ES-I3 (cell line): ENCODE measurements around the gene GABRB3.

Experiments used
- H3K36me3 ChIP-seq: 2 replicates; pipeline ENCODE4 v1.6.1; 2013; ENCODE audit warnings: mild to moderate bottlenecking, low read length, control low read depth, moderate library complexity; ENCODE audit not compliant: insufficient read depth
- H3K4me1 ChIP-seq: 2 replicates; pipeline ENCODE4 v1.6.1; 2013; ENCODE audit warnings: mild to moderate bottlenecking, control low read depth, low read length; ENCODE audit not compliant: insufficient read depth
- H3K9ac ChIP-seq: 2 replicates; pipeline ENCODE4 v1.6.1; 2013; ENCODE audit warnings: low read depth, mild to moderate bottlenecking, low read length, moderate library complexity
- H3K9me3 ChIP-seq: 2 replicates; pipeline ENCODE4 v1.6.1; 2013; ENCODE audit warnings: mild to moderate bottlenecking, low read length, moderate library complexity; ENCODE audit not compliant: control insufficient read depth, insufficient read depth

The GABRB3 gene

DNA sequence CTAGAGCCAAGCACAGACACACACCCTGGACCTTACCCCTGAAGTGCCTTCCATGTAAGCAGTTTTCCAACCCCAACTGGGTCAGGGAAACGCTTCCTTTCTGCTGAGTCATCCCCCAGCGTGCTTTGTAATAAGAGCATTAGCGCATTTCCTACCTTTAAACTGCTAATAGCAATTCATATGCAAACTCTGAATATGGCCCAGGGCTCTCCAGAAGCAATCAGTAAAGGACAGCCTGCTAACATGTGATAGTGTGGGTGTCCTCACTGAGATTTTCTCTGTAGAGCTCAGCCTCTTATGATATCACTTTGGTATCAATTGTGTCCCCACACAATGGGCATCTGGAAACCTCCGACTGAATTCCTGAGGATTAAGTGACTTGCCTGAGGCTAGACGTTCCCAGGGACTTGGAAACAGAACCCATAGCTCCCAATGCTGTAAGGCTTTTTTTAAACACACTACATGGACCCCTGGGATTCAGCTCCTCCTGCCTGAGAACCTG is 5.6 kb downstream of the GABRB3 start:
- peaks cover 64% of the 10 kb centered on the region for H3K4me1 ChIP-seq
- no peaks in the 10 kb centered on the region for H3K36me3 ChIP-seq
- H3K9me3 ChIP-seq: no peaks in the 10 kb centered on the region
- H3K9ac ChIP-seq: peak overlapping the region; percentile 7; the same call in 1 of the 2 replicates

DNA sequence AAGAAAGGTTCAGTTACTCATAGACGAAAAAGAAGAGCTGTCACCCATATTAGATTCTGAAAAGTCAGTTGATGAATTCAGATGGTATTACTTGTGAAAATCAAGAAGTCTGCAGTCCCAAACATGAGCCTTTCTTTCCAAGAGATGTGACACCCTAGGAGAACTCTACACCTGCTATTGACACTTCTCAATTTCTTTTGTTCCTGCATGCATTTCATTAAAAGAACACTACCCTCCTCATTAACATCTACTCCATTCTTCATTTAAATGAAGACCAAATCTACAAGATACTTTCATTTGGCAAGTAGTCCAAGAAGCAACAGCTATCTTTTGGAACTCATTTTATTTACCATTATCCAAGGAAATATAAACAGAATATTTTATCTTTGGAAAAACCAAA is 6.6 kb downstream of the GABRB3 start:
- H3K9me3 ChIP-seq: no peaks in the 10 kb centered on the region
- peaks cover 66% of the 10 kb centered on the region for H3K4me1 ChIP-seq
- no peaks in the 10 kb centered on the region for H3K36me3 ChIP-seq
- no peak overlapping the region; the same call in 1 of the 2 replicates for H3K9ac ChIP-seq

DNA sequence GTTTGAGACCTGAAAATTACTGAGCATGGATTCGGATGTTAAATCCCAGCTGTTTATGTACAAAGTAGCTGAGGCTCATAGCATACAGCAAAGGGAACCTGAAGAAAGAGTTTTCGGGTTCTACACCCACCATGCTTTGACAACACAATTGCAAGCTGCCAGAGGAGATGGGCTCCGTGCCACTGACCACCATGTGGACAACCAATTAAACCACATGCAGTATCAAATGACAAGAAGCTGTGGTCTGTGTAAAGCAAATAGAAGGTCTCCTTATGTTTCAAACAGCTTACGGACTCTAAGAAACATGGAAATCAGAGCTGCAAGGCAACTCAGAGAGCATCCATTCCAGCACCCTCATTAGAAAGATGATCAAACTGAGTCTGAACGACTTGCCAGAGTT is 12.9 kb downstream of the GABRB3 start:
- no peak overlapping the region for H3K9ac ChIP-seq
- no peaks in the 10 kb centered on the region for H3K36me3 ChIP-seq
- no peaks in the 10 kb centered on the region for H3K9me3 ChIP-seq
- peaks cover 56% of the 10 kb centered on the region for H3K4me1 ChIP-seq

DNA sequence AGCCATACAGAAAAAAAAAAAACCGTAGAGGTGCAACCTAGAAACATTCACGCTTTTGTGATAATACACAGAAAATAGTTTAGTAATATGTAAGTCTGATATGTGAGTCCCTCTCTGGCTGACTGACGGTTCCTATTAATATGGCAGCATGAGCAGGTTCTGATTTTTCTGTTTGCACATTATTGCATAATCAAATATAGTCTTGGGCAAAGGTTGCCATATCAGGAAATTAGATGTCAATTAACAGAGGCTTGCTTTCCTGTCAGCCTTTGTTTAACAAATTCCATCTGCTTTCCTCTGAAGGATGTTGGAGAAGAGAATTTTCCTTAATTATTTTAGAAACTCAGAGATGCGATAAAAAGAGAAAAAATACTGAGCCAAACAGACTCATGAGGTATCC is 14.8 kb downstream of the GABRB3 start:
- Histone ChIP-seq H3K4me1 (peaks cover 46% of the 10 kb centered on the region), H3K36me3 (no peaks in the 10 kb centered on the region), H3K9me3 (no peaks in the 10 kb centered on the region), H3K9ac (no peak overlapping the region)

DNA sequence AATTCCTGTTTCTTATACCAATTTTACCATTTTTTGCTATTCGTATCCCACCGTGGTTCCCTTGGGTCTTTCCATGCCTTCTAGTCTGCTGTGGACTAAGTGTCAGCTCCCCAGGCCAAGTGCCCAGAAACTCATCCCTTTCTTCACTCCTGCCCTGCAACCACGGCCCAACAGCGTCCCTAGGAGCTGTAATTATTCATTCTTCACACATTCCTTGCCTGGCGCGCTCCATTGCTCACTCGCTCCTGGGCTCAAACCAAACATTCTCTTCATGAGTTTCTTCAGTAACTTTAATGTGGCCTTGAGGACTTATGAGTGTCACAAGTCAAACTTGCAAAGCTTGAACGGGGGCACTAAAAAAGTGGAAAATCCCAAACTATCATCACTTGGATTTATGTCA is 15.7 kb downstream of the GABRB3 start:
- Histone ChIP-seq H3K4me1 (peaks cover 37% of the 10 kb centered on the region; the same call in 1 of the 2 replicates), H3K9me3 (no peaks in the 10 kb centered on the region), H3K36me3 (no peaks in the 10 kb centered on the region), H3K9ac (no peak overlapping the region)

DNA sequence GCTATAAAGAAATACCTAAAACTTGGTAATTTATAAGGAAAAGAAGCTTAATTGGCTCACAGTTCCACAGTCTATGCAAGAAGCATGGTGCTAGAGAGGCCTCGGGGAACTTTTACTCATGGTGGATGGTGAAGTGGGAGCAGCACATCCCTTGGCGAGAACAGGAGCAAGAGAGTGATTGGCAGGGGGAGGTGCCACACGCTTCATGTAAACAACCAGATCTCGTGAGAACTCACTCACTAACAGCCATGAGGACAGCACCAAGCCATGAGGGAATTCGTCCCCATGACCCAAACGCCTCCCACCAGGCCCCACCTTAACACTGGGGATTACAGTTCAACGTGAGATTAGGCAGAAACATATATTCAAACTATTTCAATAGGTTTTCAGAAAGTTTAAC is 28.0 kb downstream of the GABRB3 start:
- Histone ChIP-seq H3K9ac (no peak overlapping the region), H3K36me3 (no peaks in the 10 kb centered on the region; the same call in 1 of the 2 replicates), H3K9me3 (no peaks in the 10 kb centered on the region), H3K4me1 (peaks cover 19% of the 10 kb centered on the region; the same call in 1 of the 2 replicates)

DNA sequence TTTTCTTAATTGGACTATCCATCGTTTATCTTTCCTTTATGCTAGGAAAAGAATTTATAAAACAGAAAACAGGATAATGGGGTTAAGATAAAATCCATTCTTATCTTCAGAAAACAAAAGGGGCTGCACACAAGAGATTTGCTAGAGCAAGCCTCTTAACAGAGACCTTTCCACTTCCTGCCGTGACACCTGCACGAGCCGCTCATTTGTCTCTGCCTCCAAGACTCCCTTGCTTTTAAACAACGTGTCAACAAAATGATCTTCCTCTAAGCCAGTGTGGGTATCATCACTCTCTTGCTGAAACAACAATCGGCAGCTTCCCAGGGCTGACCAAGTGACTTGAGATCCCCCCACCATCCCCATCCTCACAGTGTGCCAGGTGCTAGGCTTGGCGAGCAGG is 33.1 kb downstream of the GABRB3 start:
- peaks cover 36% of the 10 kb centered on the region for H3K4me1 ChIP-seq
- no peaks in the 10 kb centered on the region for H3K9me3 ChIP-seq
- no peaks in the 10 kb centered on the region; the same call in 1 of the 2 replicates for H3K36me3 ChIP-seq

DNA sequence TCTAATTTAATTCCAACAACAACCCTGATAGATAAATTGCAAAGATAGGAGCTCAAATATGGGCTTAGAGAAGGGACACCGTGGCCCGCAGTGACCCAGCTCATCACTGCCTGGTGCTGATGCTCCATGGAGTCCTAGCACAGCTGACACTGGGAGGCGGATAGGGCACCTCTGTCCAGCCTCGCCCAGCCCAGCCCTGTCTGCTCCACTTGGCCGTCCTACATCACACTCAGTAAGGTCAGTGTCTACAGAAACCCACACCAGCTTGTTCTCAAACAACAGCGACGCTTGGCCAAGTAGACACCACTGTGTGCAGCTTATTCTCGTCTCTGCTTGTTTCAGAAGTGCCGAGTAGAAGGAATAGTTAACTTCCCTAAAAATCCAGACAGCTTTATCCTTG is 33.9 kb downstream of the GABRB3 start:
- no peak overlapping the region for H3K9ac ChIP-seq
- no peaks in the 10 kb centered on the region for H3K9me3 ChIP-seq
- H3K36me3 ChIP-seq: no peaks in the 10 kb centered on the region; the same call in 1 of the 2 replicates
- H3K4me1 ChIP-seq: peaks cover 35% of the 10 kb centered on the region

More for the DNA sequence above, 33.1 kb downstream of the GABRB3 start:
- H3K9ac ChIP-seq: no peak overlapping the region

DNA sequence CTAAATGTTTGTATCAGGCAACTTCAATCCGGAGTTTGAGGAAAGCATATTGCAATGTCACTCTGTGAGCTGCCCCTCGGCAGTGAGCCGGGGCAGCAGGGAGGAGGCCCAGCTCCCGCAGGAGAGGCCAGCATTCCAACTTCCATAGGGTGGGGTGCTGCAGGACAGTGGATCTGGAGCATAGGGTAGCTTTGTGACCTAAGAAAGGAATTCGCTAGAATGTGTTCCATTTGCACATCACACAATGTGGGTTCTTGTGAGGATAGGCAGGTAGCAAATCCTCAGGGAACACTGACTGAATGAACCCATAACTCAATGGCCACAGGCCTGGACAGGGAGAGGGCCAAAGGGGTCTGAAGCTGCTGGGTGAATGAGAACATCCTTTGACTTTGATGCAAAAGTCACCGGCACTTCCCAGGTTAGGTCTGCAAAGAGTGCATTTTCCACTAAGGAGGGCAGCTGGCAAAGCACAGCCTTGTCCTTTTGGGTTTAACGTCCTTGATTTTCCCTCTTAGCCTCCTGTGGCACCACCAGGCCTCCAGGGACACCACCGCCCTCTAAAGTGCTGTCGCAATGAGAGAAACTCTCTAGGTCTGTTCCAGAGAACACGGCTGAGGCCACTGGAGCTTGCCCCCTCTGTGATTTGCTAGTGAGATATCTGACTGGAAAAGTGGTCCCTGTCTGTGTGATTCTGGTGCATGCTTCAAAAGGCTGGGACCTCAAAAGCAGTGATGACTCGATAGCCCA is 36.2 kb downstream of the GABRB3 start:
- H3K9ac ChIP-seq: no peak overlapping the region
- 0 out of 2 replicates have a peak, but pooled peaks cover 5% of the 10 kb centered on the region for H3K9me3 ChIP-seq
- H3K4me1 ChIP-seq: peaks cover 37% of the 10 kb centered on the region
- no peaks in the 10 kb centered on the region; the same call in 1 of the 2 replicates for H3K36me3 ChIP-seq

DNA sequence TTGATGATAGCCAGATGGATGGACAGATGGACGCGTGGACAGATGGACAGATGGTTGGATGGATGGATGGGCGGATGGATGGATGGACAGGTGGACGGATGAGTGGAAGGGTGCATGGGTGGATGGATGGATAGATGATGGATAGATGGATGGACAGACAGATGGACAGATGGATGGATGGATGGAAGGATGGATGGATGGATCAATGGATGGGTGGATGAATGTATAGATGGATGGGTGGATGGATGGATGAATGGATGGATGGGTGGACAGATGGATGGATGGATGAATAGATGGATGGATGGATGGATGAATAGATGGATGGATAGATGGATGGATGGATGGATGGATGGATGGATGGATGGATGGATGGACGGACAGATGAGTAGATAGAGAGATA is 40.9 kb downstream of the GABRB3 start:
- Histone ChIP-seq H3K4me1 (peaks cover 34% of the 10 kb centered on the region), H3K36me3 (no peaks in the 10 kb centered on the region), H3K9ac (no peak overlapping the region), H3K9me3 (0 out of 2 replicates have a peak, but pooled peaks cover 5% of the 10 kb centered on the region)

DNA sequence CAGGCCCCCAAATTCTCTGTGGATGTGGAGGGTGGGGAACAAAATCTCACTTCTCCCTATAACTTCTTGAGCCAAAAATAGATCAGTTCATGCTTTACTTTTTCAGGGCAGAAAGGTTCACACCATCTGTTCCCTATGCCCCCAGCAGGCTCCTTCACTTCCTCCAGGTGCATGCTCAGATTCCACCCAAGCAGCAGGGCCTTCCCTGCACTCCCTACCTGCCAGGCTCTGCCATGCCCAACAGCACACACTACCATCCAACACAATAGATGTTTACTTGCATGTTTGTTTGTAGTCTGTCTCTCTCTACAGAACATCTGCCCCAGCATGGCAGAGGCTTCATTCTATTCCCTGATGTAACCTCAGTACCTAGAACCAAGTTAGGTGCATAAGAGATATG is 43.3 kb downstream of the GABRB3 start:
- H3K4me1 ChIP-seq: peaks cover 34% of the 10 kb centered on the region
- 0 out of 2 replicates have a peak, but pooled peaks cover 5% of the 10 kb centered on the region for H3K9me3 ChIP-seq
- no peaks in the 10 kb centered on the region for H3K36me3 ChIP-seq
- no peak overlapping the region for H3K9ac ChIP-seq

DNA sequence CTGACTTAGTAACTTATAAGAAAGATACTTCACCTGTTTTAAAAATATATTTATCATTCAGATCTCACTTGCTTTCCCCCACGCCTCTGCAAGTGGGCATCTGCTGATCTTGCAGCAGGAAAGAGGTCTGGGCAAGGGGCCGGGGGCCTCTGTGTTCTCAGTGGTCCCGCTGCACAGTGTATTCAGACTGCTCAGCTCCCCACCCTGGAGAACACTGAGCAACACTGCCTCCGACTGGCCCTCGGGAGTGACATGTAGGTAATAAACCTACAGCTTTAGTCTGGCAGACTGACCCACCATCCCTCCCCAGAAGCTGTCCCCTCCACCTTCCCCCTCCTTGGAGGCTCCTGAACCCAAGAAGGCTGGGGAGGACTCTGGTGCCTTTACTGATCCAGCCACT is 43.8 kb downstream of the GABRB3 start:
- no peaks in the 10 kb centered on the region for H3K36me3 ChIP-seq
- H3K9me3 ChIP-seq: 0 out of 2 replicates have a peak, but pooled peaks cover 5% of the 10 kb centered on the region
- no peak overlapping the region for H3K9ac ChIP-seq
- peaks cover 39% of the 10 kb centered on the region for H3K4me1 ChIP-seq

DNA sequence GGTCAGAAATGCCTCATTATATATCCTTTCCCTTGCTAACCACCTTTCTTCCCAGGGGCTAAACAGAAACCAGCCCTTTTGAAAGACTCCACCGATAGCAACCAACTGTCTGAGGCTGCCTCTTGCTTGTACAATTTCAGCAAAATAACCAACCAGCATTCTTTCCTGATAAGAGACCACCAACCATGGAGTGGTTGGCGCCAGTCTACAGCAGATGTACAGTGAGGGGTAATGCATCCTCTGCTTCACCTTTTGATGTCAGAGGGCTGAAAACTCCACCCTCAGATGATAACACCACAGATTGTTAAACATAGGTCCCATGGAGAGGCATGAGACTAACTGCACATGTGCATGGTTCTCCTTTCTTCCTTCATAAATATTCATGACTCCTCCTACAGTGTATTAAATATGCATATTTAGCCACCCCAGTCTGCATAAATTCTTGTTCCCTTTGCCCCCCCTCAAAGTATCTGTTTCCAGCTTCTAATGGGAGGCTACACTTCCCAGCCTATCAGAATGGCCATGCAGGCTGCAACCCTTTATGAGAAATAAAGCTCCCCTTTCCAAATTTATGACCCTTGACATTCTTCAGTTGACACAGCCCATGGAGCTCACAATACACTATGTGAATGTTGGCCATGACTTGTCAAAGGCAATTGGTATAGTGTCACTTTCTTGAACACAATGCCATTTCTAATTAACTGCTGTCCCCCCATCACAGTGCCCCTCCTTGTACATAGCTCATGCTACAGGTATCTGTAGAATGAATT is 48.3 kb downstream of the GABRB3 start:
- H3K9me3 ChIP-seq: no peaks in the 10 kb centered on the region
- H3K9ac ChIP-seq: no peak overlapping the region
- peaks cover 54% of the 10 kb centered on the region for H3K4me1 ChIP-seq
- no peaks in the 10 kb centered on the region for H3K36me3 ChIP-seq

DNA sequence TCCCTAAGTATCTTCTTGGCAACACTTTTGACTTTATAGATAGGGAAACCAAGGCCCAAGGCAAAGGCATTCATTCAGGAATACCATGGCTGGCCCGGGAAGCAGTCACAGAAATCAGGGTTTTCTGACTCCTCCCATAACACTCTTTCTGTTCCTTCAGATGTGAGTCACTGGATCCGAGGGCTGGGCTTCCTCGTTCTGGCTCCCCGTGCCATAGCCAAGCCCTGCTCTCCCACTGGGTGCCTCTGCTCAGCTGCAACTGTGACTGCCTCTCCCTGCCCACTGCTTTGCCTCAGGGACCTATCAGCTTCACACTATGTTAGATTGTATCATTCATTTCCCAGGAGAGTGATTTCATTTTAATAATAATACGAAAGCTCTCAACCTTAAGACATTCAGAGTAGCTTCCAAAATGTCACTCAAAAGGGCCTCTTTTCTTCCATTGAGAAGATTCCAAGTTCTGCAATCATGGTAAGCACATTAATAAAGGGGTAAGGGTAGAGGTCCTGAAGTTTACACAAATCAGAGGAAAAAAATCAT is 50.2 kb downstream of the GABRB3 start:
- Histone ChIP-seq H3K9ac (no peak overlapping the region), H3K36me3 (no peaks in the 10 kb centered on the region), H3K4me1 (peaks cover 59% of the 10 kb centered on the region), H3K9me3 (no peaks in the 10 kb centered on the region)
